Neural cell (in vitro differentiated cells): ENCODE measurements around the gene THADA. TPM values are rescaled to one million over a fixed set of nuclear protein-coding genes. Genes with fewer than 3 reads are reported as not detected.

ENCODE experiments used
- H2AFZ ChIP-seq: fragments of 200-600, 300-800 bp; sonication (generic), shearing (Covaris generic); 2 replicates; pipeline ENCODE4 v1.6.0; 2014; ENCODE audit warnings: low read depth, mild to moderate bottlenecking, antibody characterized with exemption, low read length, moderate library complexity
- H3F3A ChIP-seq: fragments of 200-600 bp; shearing (Covaris generic); 2 replicates; pipeline ENCODE4 v1.6.1; 2016; ENCODE audit warnings: mild to moderate bottlenecking, moderate library complexity, mixed read lengths, antibody characterized with exemption, low read length; ENCODE audit not compliant: insufficient read depth, poor library complexity, severe bottlenecking
- H3K27ac ChIP-seq: fragments of 200-600, 300-800 bp; sonication (generic), shearing (Covaris generic); 2 replicates; pipeline ENCODE4 v1.5.1; 2014; ENCODE audit warnings: mild to moderate bottlenecking, low read length, moderate library complexity
- H3K27me3 ChIP-seq: fragments of 300-800, 200-600 bp; sonication (generic), shearing (Covaris generic); 2 replicates; pipeline ENCODE4 v1.6.0; 2014; ENCODE audit warnings: mild to moderate bottlenecking, low read depth, low read length, moderate library complexity; ENCODE audit not compliant: insufficient read depth
- H3K36me3 ChIP-seq: fragments of 300-800, 200-600 bp; sonication (generic), shearing (Covaris generic); 2 replicates; pipeline ENCODE4 v1.5.1; 2014; ENCODE audit warnings: mild to moderate bottlenecking, antibody characterized with exemption, low read length, moderate library complexity; ENCODE audit not compliant: insufficient read depth
- H3K4me2 ChIP-seq: fragments of 300-800, 200-600 bp; sonication (generic), shearing (Covaris generic); 2 replicates; pipeline ENCODE4 v1.6.0; 2014; ENCODE audit warnings: mild to moderate bottlenecking, low read length
- H3K4me3 ChIP-seq: fragments of 300-800, 200-600 bp; sonication (generic), shearing (Covaris generic); 2 replicates; pipeline ENCODE4 v1.5.1; 2014; ENCODE audit warnings: mild to moderate bottlenecking, low read length, moderate library complexity
- H3K79me2 ChIP-seq: fragments of 200-600 bp; shearing (Covaris generic); replicated peaks from 2 replicates; pipeline ENCODE4 v1.6.0; 2014; ENCODE audit warnings: mild to moderate bottlenecking, low read length, moderate library complexity; ENCODE audit not compliant: insufficient read depth
- H3K9ac ChIP-seq: fragments of 300-800, 200-600 bp; sonication (generic), shearing (Covaris generic); 2 replicates; pipeline ENCODE4 v1.6.1; 2016; ENCODE audit warnings: mild to moderate bottlenecking, low read length, mixed read lengths
- H3K9me2 ChIP-seq: fragments of 200-600 bp; shearing (Covaris generic); 2 replicates; pipeline ENCODE4 v1.6.1; 2016; ENCODE audit warnings: mild to moderate bottlenecking, low read length, mixed read lengths; ENCODE audit not compliant: insufficient read depth
- H3K9me3 ChIP-seq: fragments of 200-600, 300-800 bp; sonication (generic), shearing (Covaris generic); 2 replicates; pipeline ENCODE4 v1.6.1; 2016; ENCODE audit warnings: mild to moderate bottlenecking, mixed run types, low read length, moderate library complexity, mixed read lengths
- H4K20me1 ChIP-seq: fragments of 200-600 bp; shearing (Covaris generic); 2 replicates; pipeline ENCODE4 v1.6.1; 2016; ENCODE audit warnings: mild to moderate bottlenecking, mixed run types; ENCODE audit not compliant: insufficient read depth
- EP300 ChIP-seq: fragments of 450-650 bp; conservative IDR thresholded peaks from 2 replicates; pipeline ENCODE4 v1.6.1; 2014; ENCODE audit warnings: antibody characterized with exemption, mild to moderate bottlenecking, moderate library complexity; ENCODE audit not compliant: poor library complexity, severe bottlenecking
- EZH2 ChIP-seq: fragments of 200-600, 300-800 bp; shearing (Covaris generic), sonication (generic); IDR thresholded peaks from 2 replicates; pipeline ENCODE4 v1.6.1; 2014; ENCODE audit warnings: antibody characterized with exemption, low read length, borderline replicate concordance, mild to moderate bottlenecking; ENCODE audit not compliant: insufficient read depth, poor library complexity, severe bottlenecking
- MXI1 ChIP-seq: fragments of 450-650 bp; conservative IDR thresholded peaks from 2 replicates; pipeline ENCODE4 v1.6.1; 2014; ENCODE audit warnings: antibody characterized with exemption, mild to moderate bottlenecking; ENCODE audit not compliant: poor library complexity, severe bottlenecking
- POLR2AphosphoS5 ChIP-seq: IDR thresholded peaks from 2 replicates; pipeline ENCODE4 v1.6.1; 2012
- RAD21 ChIP-seq: fragments of 450-650 bp; conservative IDR thresholded peaks from 2 replicates; pipeline ENCODE4 v1.6.1; 2014; ENCODE audit warnings: antibody characterized with exemption, mild to moderate bottlenecking, moderate library complexity
- SMC3 ChIP-seq: fragments of 450-650 bp; conservative IDR thresholded peaks from 2 replicates; pipeline ENCODE4 v1.6.1; 2014; ENCODE audit warnings: antibody characterized with exemption, mild to moderate bottlenecking, moderate library complexity; ENCODE audit not compliant: poor library complexity
- TAF1 ChIP-seq: IDR thresholded peaks from 2 replicates; pipeline ENCODE4 v1.6.1; 2012; ENCODE audit warnings: low read depth
- polyA plus RNA-seq: library from polyadenylated mRNA; depleted of rRNA; stranded (reverse); fragments of >200 nt; gene quantifications from 2 replicates; pipeline ENCODE4 v1.2.3, GENCODE V29; 2014
- TF ChIP-seq, protein P1 (sequence below): IDR thresholded peaks from 2 replicates; pipeline ENCODE4 v1.6.1; 2012; ENCODE audit warnings: borderline replicate concordance
- TF ChIP-seq, protein P2 (sequence below): fragments of 450-650 bp; IDR thresholded peaks from 2 replicates; pipeline ENCODE4 v1.5.1; 2014; ENCODE audit warnings: antibody characterized with exemption, mild to moderate bottlenecking, moderate library complexity; ENCODE audit not compliant: poor library complexity, severe bottlenecking

THADA gene
- polyA plus RNA-seq, 1 donor from 2014 or later: 8.5 TPM

DNA sequence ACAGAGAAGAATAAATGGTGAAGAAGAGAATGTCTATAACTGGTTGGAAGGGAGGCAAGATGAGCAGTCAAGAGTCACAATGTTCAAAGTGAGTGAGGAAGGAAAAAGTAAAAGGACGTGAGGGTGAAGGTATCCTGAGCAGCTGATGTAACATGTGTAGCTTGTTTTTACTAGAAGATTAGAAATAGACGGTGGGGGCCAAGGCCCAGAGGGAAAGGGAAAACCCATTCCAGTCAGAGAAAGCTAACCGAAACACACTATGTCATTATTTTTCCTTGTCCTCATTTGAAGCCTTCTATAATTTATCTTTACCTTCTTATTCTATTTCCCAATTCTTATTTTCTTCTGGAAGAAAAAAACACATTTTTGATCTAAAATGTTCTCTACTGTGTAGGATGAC is 176.6 kb downstream of the THADA start:
- H3K79me2 ChIP-seq: no peaks in the 10 kb centered on the region
- no peaks in the 10 kb centered on the region for H3K9me2 ChIP-seq
- H3K9me3 ChIP-seq: no peaks in the 10 kb centered on the region
- H4K20me1 ChIP-seq: no peaks in the 10 kb centered on the region
- H3K4me3 ChIP-seq: no peak overlapping the region
- no peaks in the 10 kb centered on the region for H3F3A ChIP-seq
- H3K9ac ChIP-seq: no peak overlapping the region
- H3K27me3 ChIP-seq: no peaks in the 10 kb centered on the region
- H3K27ac ChIP-seq: no peak overlapping the region
- no peak overlapping the region for H3K4me2 ChIP-seq
- H3K36me3 ChIP-seq: no peaks in the 10 kb centered on the region
- TF ChIP-seq EZH2 (no peak), POLR2AphosphoS5 (no peak), RAD21 (no peak), MXI1 (no peak), SMC3 (no peak), TAF1 (no peak), EP300 (no peak)
- TF ChIP-seq, protein P1, sequence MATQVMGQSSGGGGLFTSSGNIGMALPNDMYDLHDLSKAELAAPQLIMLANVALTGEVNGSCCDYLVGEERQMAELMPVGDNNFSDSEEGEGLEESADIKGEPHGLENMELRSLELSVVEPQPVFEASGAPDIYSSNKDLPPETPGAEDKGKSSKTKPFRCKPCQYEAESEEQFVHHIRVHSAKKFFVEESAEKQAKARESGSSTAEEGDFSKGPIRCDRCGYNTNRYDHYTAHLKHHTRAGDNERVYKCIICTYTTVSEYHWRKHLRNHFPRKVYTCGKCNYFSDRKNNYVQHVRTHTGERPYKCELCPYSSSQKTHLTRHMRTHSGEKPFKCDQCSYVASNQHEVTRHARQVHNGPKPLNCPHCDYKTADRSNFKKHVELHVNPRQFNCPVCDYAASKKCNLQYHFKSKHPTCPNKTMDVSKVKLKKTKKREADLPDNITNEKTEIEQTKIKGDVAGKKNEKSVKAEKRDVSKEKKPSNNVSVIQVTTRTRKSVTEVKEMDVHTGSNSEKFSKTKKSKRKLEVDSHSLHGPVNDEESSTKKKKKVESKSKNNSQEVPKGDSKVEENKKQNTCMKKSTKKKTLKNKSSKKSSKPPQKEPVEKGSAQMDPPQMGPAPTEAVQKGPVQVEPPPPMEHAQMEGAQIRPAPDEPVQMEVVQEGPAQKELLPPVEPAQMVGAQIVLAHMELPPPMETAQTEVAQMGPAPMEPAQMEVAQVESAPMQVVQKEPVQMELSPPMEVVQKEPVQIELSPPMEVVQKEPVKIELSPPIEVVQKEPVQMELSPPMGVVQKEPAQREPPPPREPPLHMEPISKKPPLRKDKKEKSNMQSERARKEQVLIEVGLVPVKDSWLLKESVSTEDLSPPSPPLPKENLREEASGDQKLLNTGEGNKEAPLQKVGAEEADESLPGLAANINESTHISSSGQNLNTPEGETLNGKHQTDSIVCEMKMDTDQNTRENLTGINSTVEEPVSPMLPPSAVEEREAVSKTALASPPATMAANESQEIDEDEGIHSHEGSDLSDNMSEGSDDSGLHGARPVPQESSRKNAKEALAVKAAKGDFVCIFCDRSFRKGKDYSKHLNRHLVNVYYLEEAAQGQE: no peak
- TF ChIP-seq, protein P2, sequence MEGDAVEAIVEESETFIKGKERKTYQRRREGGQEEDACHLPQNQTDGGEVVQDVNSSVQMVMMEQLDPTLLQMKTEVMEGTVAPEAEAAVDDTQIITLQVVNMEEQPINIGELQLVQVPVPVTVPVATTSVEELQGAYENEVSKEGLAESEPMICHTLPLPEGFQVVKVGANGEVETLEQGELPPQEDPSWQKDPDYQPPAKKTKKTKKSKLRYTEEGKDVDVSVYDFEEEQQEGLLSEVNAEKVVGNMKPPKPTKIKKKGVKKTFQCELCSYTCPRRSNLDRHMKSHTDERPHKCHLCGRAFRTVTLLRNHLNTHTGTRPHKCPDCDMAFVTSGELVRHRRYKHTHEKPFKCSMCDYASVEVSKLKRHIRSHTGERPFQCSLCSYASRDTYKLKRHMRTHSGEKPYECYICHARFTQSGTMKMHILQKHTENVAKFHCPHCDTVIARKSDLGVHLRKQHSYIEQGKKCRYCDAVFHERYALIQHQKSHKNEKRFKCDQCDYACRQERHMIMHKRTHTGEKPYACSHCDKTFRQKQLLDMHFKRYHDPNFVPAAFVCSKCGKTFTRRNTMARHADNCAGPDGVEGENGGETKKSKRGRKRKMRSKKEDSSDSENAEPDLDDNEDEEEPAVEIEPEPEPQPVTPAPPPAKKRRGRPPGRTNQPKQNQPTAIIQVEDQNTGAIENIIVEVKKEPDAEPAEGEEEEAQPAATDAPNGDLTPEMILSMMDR: no peak
- no peak overlapping the region for H2AFZ ChIP-seq

DNA sequence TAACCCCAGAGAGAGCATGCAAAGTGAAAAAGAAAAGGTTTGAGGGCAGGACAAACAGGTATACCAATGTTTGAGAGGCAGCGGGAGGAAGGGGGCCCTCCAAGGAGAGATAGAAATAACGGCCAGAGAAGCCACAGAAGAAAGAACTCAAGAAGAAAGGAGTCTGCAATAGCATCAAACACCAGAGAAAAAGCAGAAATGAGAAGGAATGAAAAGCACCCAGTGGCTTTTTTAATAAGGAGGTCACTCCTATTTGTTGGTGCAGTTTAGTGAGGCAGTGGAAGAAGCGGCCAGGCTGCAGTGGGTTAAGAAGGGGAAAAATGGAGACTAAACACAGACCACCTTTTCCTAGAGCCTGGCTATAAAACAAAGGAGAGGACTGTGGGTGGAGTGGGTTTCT is 177.2 kb downstream of the THADA start:
- no peak overlapping the region for H2AFZ ChIP-seq
- H3K9me3 ChIP-seq: no peaks in the 10 kb centered on the region
- no peaks in the 10 kb centered on the region for H3K9me2 ChIP-seq
- H3K9ac ChIP-seq: no peak overlapping the region
- H3K27ac ChIP-seq: no peak overlapping the region
- H3K79me2 ChIP-seq: no peaks in the 10 kb centered on the region
- no peaks in the 10 kb centered on the region for H4K20me1 ChIP-seq
- H3K4me2 ChIP-seq: no peak overlapping the region
- TF ChIP-seq RAD21 (no peak), POLR2AphosphoS5 (no peak), MXI1 (no peak), TAF1 (no peak), EP300 (no peak), EZH2 (no peak), SMC3 (no peak)
- TF ChIP-seq, protein P2: no peak
- TF ChIP-seq, protein P1: no peak
- H3K4me3 ChIP-seq: no peak overlapping the region
- H3K36me3 ChIP-seq: no peaks in the 10 kb centered on the region
- no peaks in the 10 kb centered on the region for H3K27me3 ChIP-seq
- H3F3A ChIP-seq: no peaks in the 10 kb centered on the region
